Fibroblast of pulmonary artery (primary cell): ENCODE measurements around the gene PALD1.

Source experiments
- DNase-seq: peaks from one replicate; pipeline ENCODE4 v3.0.0-alpha.2; 2010; ENCODE audit warnings: low read depth
- H3K4me3 ChIP-seq: replicated peaks from 2 replicates; pipeline ENCODE4 v1.5.1; 2011; ENCODE audit warnings: low read depth, mild to moderate bottlenecking, control low read depth, low read length, moderate library complexity
- TF ChIP-seq, protein P1 (sequence below): IDR thresholded peaks from 2 replicates; pipeline ENCODE4 v1.5.1; 2011; ENCODE audit warnings: mild to moderate bottlenecking, control low read depth, low read length, inconsistent platforms; ENCODE audit errors: missing control alignments

The PALD1 gene

DNA sequence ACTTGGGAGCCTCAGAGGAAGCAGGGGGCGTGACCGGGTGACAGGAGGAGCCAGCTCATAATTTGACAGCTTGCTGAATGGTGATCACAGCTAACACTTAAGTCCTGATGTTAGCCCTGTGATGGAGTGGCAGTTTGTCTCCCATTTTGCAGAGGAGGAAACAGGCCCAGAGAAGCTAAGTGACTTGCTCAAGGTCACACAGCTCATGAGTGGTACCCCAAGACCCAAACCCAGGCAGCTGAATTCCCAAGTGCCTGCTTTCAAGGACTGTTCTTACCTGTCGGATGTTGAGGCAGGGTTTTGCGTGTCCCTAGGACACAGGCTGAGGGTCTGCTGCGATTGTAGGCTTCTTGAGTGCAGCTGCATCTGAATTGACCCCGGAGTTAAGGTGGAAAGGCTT, 51.7 kb downstream of the PALD1 start:
- DNase-seq = no peak
- TF ChIP-seq, protein P1, sequence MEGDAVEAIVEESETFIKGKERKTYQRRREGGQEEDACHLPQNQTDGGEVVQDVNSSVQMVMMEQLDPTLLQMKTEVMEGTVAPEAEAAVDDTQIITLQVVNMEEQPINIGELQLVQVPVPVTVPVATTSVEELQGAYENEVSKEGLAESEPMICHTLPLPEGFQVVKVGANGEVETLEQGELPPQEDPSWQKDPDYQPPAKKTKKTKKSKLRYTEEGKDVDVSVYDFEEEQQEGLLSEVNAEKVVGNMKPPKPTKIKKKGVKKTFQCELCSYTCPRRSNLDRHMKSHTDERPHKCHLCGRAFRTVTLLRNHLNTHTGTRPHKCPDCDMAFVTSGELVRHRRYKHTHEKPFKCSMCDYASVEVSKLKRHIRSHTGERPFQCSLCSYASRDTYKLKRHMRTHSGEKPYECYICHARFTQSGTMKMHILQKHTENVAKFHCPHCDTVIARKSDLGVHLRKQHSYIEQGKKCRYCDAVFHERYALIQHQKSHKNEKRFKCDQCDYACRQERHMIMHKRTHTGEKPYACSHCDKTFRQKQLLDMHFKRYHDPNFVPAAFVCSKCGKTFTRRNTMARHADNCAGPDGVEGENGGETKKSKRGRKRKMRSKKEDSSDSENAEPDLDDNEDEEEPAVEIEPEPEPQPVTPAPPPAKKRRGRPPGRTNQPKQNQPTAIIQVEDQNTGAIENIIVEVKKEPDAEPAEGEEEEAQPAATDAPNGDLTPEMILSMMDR = no peak
- no peak overlapping the region for H3K4me3 ChIP-seq

DNA sequence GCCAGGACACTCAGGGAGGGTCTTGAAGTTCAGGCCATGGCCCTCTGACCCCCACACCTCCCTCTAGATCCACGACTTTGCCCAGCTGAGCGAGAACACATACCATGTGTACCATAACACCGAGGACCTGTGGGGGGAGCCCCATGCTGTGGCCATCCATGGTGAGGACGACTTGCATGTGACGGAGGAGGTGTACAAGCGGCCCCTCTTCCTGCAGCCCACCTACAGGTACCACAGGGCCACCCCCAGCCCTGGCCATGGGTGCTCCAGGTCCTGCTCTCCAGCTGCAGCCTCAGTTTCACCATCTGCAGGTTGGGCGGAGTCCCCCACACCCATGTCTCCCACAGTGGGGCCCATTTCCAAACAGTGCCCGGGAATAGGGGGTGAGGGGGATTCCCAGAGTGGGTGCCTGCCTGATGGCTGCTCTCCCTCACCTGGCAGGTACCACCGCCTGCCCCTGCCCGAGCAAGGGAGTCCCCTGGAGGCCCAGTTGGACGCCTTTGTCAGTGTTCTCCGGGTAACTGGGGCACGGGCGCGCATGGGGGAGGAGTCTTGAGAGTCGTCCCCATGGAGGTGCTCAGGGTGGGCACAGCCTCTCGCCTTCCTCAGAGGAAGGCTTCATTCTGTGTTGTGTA, 54.1 kb downstream of the PALD1 start:
- no peak overlapping the region for H3K4me3 ChIP-seq
- DNase-seq = no peak
- TF ChIP-seq, protein P1 = no peak

DNA sequence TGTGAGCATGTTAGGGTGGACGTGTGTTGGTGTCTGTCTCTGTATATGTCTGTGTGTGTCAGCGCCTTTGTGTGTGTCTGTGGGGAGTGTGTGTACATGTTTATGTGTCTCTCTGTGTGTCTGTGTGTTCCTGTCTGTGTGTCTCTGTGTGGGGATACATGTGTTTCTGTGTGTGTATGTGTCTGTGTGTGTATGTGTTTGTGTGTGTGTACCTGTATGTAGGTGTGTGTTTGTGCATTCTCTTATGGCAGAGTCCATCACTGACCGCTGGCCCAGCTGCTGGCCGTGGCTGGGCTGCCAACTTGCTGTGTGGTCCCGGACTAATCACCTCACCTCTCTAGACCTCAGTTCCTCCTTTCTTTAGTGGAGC, 54.6 kb downstream of the PALD1 start:
- TF ChIP-seq, protein P1 = no peak
- DNase-seq = no peak

DNA sequence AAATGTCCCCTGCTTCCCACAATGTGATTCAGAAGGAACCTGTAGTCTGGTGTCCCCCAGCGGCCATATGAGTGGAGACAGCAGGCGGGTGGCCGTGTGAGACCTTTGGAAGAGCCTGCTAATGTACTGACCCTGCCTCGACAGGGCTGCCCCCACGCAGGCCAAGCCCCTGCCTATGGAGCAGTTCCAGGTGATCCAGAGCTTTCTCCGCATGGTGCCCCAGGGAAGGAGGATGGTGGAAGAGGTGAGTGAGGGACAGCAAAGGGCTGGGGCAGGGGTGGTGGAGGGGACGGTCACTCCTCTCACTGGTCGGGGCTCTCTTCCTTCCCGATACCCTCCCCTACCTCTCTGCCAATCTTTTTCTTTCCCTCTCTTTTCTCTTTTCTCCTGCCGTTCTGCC, 55.7 kb downstream of the PALD1 start:
- no peak overlapping the region for H3K4me3 ChIP-seq
- no peak for DNase-seq
- TF ChIP-seq, protein P1 = no peak

More for the DNA sequence above, 54.6 kb downstream of the PALD1 start:
- no peak overlapping the region for H3K4me3 ChIP-seq

DNA sequence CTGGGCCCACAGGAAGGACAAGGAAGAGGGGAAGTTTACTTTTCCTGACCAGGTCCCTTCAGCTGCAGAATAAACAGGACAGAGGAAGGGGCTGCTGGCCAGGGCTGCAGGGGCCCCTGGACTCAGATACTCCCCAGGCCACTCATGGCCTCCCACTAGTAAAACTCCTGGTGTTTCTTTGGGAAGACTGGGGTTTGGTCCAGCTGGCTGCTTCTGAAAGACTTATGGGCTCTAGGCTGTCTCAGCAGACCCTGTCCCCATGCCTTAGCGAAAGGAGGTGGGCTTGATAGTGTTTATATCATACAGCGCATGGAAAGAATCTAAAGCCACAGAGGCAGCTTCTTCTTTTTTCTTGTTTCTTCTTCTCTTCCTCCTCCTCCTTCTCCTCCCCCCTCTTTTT, 56.4 kb downstream of the PALD1 start:
- TF ChIP-seq, protein P1 = no peak
- no peak overlapping the region for H3K4me3 ChIP-seq
- DNase-seq = no peak

DNA sequence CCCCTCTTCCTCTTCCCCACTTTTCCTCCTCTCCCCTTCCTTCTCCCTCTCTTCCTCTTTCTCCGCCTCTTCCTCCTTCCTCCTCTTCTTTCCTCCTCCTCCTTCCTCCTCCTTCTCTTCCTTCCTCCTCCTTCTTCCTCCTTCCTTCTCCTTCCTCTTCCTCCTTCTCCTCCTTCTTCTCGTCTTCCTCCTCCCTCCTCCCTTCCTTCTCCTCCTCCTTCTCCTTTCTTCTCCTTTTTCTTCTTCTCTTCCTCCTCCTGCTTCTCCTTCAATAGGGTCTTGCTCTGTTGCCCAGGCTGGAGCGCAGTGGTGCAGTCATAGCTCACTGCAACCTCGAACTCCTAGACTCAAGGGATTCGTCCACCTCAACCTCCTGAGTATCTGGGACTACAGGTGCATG, 56.9 kb downstream of the PALD1 start:
- no peak for DNase-seq
- no peak overlapping the region for H3K4me3 ChIP-seq
- TF ChIP-seq, protein P1 = no peak

- no peak for DNase-seq
- TF ChIP-seq, protein P1 = no peak
- no peak overlapping the region for H3K4me3 ChIP-seq
These were observed 57.8 kb downstream of the PALD1 start for GRCh38 chr10:70536196-70536861.
